Loucy (cell line): ENCODE data around the gene PDE8A.

ENCODE experiments used
- CTCF ChIP-seq: fragments of 200-600 bp; sonication (generic); conservative IDR thresholded peaks from 2 replicates; pipeline ENCODE4 v1.5.1; 2014; ENCODE audit warnings: mild to moderate bottlenecking, antibody characterized with exemption, low read length
- EZH2phosphoT487 ChIP-seq: fragments of 200-600 bp; IDR thresholded peaks from 2 replicates; pipeline ENCODE4 v1.6.1; 2018; ENCODE audit warnings: antibody characterized with exemption, mild to moderate bottlenecking, moderate library complexity, borderline replicate concordance

DNA sequence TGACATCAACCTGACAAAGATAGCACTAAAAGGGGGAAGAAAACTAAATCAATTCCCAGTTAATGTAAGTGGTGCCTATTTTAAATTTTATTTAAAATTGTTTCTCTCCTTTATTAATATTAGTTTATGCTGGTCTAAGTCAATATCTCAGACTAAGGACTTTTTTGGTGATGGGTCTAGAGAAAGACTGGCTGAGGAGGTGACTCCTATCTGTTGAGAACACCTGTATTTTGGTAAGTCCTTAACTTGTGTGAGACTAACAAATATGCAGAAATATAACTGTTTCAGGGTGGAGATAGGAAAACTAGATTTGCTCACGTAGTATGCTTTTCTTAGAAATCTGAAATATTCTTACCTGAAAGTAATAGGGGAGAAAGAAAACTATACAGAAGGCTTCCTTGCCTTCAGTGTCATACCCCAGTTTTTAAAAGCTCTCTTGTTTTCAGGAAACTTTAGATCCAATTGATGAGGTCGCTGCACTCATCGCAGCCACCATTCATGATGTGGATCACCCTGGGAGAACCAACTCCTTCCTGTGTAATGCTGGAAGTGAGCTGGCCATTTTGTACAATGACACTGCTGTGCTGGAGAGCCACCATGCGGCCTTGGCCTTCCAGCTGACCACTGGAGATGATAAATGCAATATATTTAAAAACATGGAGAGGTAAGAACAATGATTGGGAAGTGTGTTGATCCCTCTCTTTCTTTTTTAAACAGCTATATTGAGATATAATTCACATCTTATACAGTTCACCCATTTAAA, 138.9 kb downstream of the PDE8A start:
- TF ChIP-seq CTCF, result no peak
- no peak for TF ChIP-seq EZH2phosphoT487
